Measurements from ENCODE around the gene SNX32. TPM values are rescaled to one million over a fixed set of nuclear protein-coding genes. Genes with fewer than 3 reads are reported as not detected.

Gene SNX32
- total RNA-seq, 4 donors from 2014 or later, result 0.58 to 2.6 TPM; not detected in 2

- Histone ChIP-seq H3K27ac (no peak overlapping the region), H3K4me1 (peaks cover 7 to 17% of the 10 kb centered on the region in 2 donors), H3K27me3 (peaks cover 0 to 17% of the 10 kb centered on the region in 2 donors), H3K9me3 (no peaks in the 10 kb centered on the region), H3K4me3 (no peak overlapping the region), H3K36me3 (no peaks in the 10 kb centered on the region)
- intact Hi-C loops (cut with DNase I; ENCODE audit: low total_unique reads), result no loop called here
- DNase-seq, result no peak
- TF ChIP-seq POLR2A (IDR thresholded peaks at IDR 0.05), result no peak
Observed at GRCh38 chr11:65895482-65895981, 61.8 kb downstream of the SNX32 start.

GRCh38 chr11:65896034-65896999 is 62.6 kb downstream of the SNX32 start:
- Histone ChIP-seq H3K4me3 (no peak overlapping the region), H3K4me1 (peaks cover 7 to 17% of the 10 kb centered on the region in 2 donors), H3K27ac (no peak overlapping the region), H3K27me3 (peaks cover 0 to 17% of the 10 kb centered on the region in 2 donors), H3K9me3 (no peaks in the 10 kb centered on the region), H3K36me3 (no peaks in the 10 kb centered on the region)
- DNase-seq, result peak in 1 of 2 donors; percentile 16
- TF ChIP-seq CTCF (IDR thresholded peaks at IDR 0.05) (no peak), POLR2A (IDR thresholded peaks at IDR 0.05) (no peak)
- intact Hi-C loops (cut with DNase I; ENCODE audit: low total_unique reads), result no loop called here

- DNase-seq, result no peak
- H3K4me3 ChIP-seq, result no peak overlapping the region
- peaks cover 7 to 16% of the 10 kb centered on the region in 2 donors for H3K4me1 ChIP-seq
- intact Hi-C loops (cut with DNase I; ENCODE audit: low total_unique reads), result no loop called here
- no peaks in the 10 kb centered on the region for H3K36me3 ChIP-seq
- no peak overlapping the region for H3K27ac ChIP-seq
- peaks cover 0 to 17% of the 10 kb centered on the region in 2 donors for H3K27me3 ChIP-seq
- no peak for TF ChIP-seq POLR2A (IDR thresholded peaks at IDR 0.05)
- TF ChIP-seq CTCF (IDR thresholded peaks at IDR 0.05), result no peak
- H3K9me3 ChIP-seq, result no peaks in the 10 kb centered on the region
Observed at GRCh38 chr11:65897020-65897471, 63.3 kb downstream of the SNX32 start.

- Histone ChIP-seq H3K27me3 (peaks cover 0 to 17% of the 10 kb centered on the region in 2 donors), H3K36me3 (no peaks in the 10 kb centered on the region), H3K9me3 (no peaks in the 10 kb centered on the region), H3K4me1 (peaks cover 5 to 7% of the 10 kb centered on the region in 2 donors), H3K4me3 (peak overlapping the region; percentile 18 to 38), H3K27ac (no peak overlapping the region)
- intact Hi-C loops (cut with DNase I; ENCODE audit: low total_unique reads), result no loop called here
- DNase-seq, result peak in 1 of 2 donors; percentile 58
- TF ChIP-seq POLR2A (IDR thresholded peaks at IDR 0.05), result no peak
- TF ChIP-seq CTCF (IDR thresholded peaks at IDR 0.05), result no peak
Observed at GRCh38 chr11:65898656-65899355, 65.0 kb downstream of the SNX32 start.

- peak in 1 of 2 donors; percentile 50 for DNase-seq
- intact Hi-C loops (cut with DNase I; ENCODE audit: low total_unique reads), result no loop called here
- H3K36me3 ChIP-seq, result no peaks in the 10 kb centered on the region
- TF ChIP-seq POLR2A (IDR thresholded peaks at IDR 0.05) (no peak), CTCF (IDR thresholded peaks at IDR 0.05) (no peak)
- H3K27ac ChIP-seq, result peak overlapping the region in 1 of 2 donors; percentile 36
- peaks cover 0 to 17% of the 10 kb centered on the region in 2 donors for H3K27me3 ChIP-seq
- peaks cover 5 to 7% of the 10 kb centered on the region in 2 donors for H3K4me1 ChIP-seq
- peak overlapping the region; percentile 18 to 38 for H3K4me3 ChIP-seq
- no peaks in the 10 kb centered on the region for H3K9me3 ChIP-seq
Observed at GRCh38 chr11:65899356-65900124, 65.8 kb downstream of the SNX32 start.

All from uterus (tissue), 4 donors.